HL-60 (cell line): ENCODE data around the gene AK8.

Experiments
- DNase-seq, 2 experiments: peaks; one replicate each; pipeline ENCODE4 v3.0.0-alpha.2; 2010 to 2020; ENCODE audit warnings: low read depth in 1 of 2, low spot score in 1 of 2
- H3K27ac ChIP-seq: fragments of 250-450 bp; sonication (Bioruptor Pico); replicated peaks from 2 replicates; pipeline ENCODE4 v1.5.1; 2020; ENCODE audit warnings: mild to moderate bottlenecking, moderate library complexity
- H3K27me3 ChIP-seq: fragments of 250-450 bp; sonication (Bioruptor Pico); 2 replicates; pipeline ENCODE4 v1.5.1; 2021; ENCODE audit warnings: mild to moderate bottlenecking, moderate library complexity; ENCODE audit not compliant: insufficient read depth, poor library complexity, severe bottlenecking
- H3K4me3 ChIP-seq: replicated peaks from 2 replicates; pipeline ENCODE4 v1.5.1; 2011; ENCODE audit warnings: mild to moderate bottlenecking, control low read depth, low read length; ENCODE audit not compliant: insufficient read depth
- GABPA ChIP-seq: IDR thresholded peaks from 2 replicates; pipeline ENCODE4 v1.6.1; 2012; ENCODE audit warnings: low read depth
- POLR2AphosphoS5 ChIP-seq: IDR thresholded peaks from 2 replicates; pipeline ENCODE4 v1.6.1; 2012; ENCODE audit warnings: low read depth
- REST ChIP-seq: IDR thresholded peaks from 2 replicates; pipeline ENCODE4 v1.6.1; 2012; ENCODE audit warnings: low read depth; ENCODE audit not compliant: insufficient replicate concordance
- SPI1 ChIP-seq: IDR thresholded peaks from 2 replicates; pipeline ENCODE4 v1.6.1; 2012; ENCODE audit warnings: low read depth, mild to moderate bottlenecking, borderline replicate concordance
- TF ChIP-seq, protein P1 (sequence below): IDR thresholded peaks from one replicate; pipeline ENCODE4 v1.5.1; 2011; ENCODE audit warnings: low read length, control low read depth, inconsistent platforms; ENCODE audit not compliant: insufficient read depth

The AK8 gene

DNA sequence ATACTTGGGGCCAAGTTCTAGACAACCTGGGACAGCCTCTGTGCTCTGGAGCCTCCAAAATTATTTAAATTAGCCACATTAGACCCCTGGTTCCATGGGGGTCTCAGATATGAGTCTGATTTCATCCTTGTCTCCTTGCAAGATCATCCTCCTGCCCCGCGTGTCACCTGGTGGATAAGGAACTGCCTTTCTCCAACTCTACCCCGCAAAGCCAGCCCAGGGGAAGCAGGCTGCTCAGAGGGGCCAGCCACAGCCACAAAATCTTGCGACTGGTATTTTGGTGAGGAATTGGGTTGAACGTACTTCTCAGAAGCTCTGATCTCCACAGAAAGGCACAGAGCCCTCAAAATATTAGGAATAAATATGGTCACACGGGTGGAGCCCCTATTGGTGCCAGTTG, 101.2 kb downstream of the AK8 start:
- H3K27me3 ChIP-seq, result no peaks in the 10 kb centered on the region
- no peak overlapping the region for H3K27ac ChIP-seq
- TF ChIP-seq SPI1 (no peak), GABPA (no peak), POLR2AphosphoS5 (no peak), REST (no peak)
- TF ChIP-seq, protein P1, sequence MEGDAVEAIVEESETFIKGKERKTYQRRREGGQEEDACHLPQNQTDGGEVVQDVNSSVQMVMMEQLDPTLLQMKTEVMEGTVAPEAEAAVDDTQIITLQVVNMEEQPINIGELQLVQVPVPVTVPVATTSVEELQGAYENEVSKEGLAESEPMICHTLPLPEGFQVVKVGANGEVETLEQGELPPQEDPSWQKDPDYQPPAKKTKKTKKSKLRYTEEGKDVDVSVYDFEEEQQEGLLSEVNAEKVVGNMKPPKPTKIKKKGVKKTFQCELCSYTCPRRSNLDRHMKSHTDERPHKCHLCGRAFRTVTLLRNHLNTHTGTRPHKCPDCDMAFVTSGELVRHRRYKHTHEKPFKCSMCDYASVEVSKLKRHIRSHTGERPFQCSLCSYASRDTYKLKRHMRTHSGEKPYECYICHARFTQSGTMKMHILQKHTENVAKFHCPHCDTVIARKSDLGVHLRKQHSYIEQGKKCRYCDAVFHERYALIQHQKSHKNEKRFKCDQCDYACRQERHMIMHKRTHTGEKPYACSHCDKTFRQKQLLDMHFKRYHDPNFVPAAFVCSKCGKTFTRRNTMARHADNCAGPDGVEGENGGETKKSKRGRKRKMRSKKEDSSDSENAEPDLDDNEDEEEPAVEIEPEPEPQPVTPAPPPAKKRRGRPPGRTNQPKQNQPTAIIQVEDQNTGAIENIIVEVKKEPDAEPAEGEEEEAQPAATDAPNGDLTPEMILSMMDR, result no peak
- DNase-seq, result no peak
- H3K4me3 ChIP-seq, result no peak overlapping the region

DNA sequence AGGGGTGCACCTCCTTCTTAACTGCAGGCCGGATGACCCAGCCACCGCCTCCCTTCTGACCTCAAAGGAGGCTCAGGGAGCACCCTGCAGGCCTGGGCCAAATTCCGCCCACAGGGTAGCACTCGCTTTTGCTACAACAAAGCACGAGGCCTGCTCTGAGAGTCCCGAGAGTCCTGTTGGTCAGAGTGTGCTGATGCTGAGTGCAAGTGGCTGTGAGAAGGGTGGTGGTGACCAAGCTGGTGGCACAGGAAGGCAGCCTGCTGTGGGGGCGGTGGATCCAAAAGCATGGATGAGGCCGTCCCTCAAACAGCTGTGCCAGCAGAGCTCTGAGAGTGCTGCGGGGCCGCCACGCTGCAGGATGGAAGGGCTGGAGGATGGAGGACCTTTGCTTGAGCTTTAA, 101.8 kb downstream of the AK8 start:
- no peak for TF ChIP-seq POLR2AphosphoS5
- TF ChIP-seq, protein P1, result no peak
- TF ChIP-seq REST, result no peak
- no peak for TF ChIP-seq SPI1
- DNase-seq, result no peak

GRCh38 chr9:132775720-132776119, 102.4 kb downstream of the AK8 start:
- DNase-seq, result no peak
- Histone ChIP-seq H3K4me3 (no peak overlapping the region), H3K27ac (no peak overlapping the region), H3K27me3 (no peaks in the 10 kb centered on the region)
- TF ChIP-seq REST (no peak), SPI1 (no peak)

More for the DNA sequence above, 101.8 kb downstream of the AK8 start:
- Histone ChIP-seq H3K4me3 (no peak overlapping the region), H3K27me3 (no peaks in the 10 kb centered on the region), H3K27ac (no peak overlapping the region)

GRCh38 chr9:132774886-132775285, 103.2 kb downstream of the AK8 start:
- no peak for DNase-seq
- TF ChIP-seq POLR2AphosphoS5 (no peak), SPI1 (no peak), REST (no peak), GABPA (no peak)
- TF ChIP-seq, protein P1, result no peak

More at GRCh38 chr9:132774886-132775285, 103.2 kb downstream of the AK8 start:
- Histone ChIP-seq H3K4me3 (no peak overlapping the region), H3K27me3 (no peaks in the 10 kb centered on the region), H3K27ac (no peak overlapping the region)
